Activated CD8-positive, alpha-beta T cell treated with anti-CD3 and anti-CD28 coated beads, Interleukin-2, amount 10 ng/mL, durations not matched to agents 7 days and 5 days (primary cell): ENCODE data around the gene SUN3. TPM values are rescaled to one million over a fixed set of nuclear protein-coding genes. Genes with fewer than 3 reads are reported as not detected.

Source experiments
- ATAC-seq: fragments of 150-1000 bp; cut with Tn5 transposase; one replicate; pipeline ENCODE4 v1.10.0; 2021; ENCODE audit warnings: moderate library complexity
- CTCF ChIA-PET: fragments of 350-600 bp; sonication (Branson Sonifier 250); formaldehyde crosslinking; loops from one replicate; lab custom pipeline; 2021; ENCODE audit warnings: antibody characterized with exemption; lab: Charles Lee
- POLR2A ChIA-PET: fragments of 350-600 bp; sonication (Branson Sonifier 250); formaldehyde crosslinking; loops from one replicate; lab custom pipeline; 2021; ENCODE audit warnings: antibody characterized with exemption; lab: Charles Lee
- DNase-seq: peaks from one replicate; pipeline ENCODE4 v3.0.0-alpha.2; 2020
- H3K27ac Mint-ChIP-seq: one replicate; pipeline ENCODE4 v1.8.0; 2021; ENCODE audit warnings: mild to moderate bottlenecking, mixed read lengths
- H3K27me3 Mint-ChIP-seq: one replicate; pipeline ENCODE4 v1.8.0; 2021; ENCODE audit warnings: low read depth, mixed read lengths
- H3K36me3 Mint-ChIP-seq: one replicate; pipeline ENCODE4 v1.8.0; 2021; ENCODE audit warnings: low read depth, mixed read lengths
- H3K4me1 Mint-ChIP-seq: one replicate; pipeline ENCODE4 v1.8.0; 2021; ENCODE audit warnings: low read depth, mixed read lengths
- H3K4me3 Mint-ChIP-seq: one replicate; pipeline ENCODE4 v1.8.0; 2021; ENCODE audit warnings: mild to moderate bottlenecking, mixed read lengths
- H3K9me3 Mint-ChIP-seq: one replicate; pipeline ENCODE4 v1.8.0; 2022; ENCODE audit warnings: mixed read lengths; ENCODE audit not compliant: insufficient read depth
- total RNA-seq, 2 experiments: library from RNA; stranded (reverse); gene quantifications; one replicate each; pipeline ENCODE4 v1.2.3, GENCODE V29; 2021

The SUN3 gene
- total RNA-seq, 2 experiments from 2014 or later = 0.97 TPM; not detected in 1

DNA sequence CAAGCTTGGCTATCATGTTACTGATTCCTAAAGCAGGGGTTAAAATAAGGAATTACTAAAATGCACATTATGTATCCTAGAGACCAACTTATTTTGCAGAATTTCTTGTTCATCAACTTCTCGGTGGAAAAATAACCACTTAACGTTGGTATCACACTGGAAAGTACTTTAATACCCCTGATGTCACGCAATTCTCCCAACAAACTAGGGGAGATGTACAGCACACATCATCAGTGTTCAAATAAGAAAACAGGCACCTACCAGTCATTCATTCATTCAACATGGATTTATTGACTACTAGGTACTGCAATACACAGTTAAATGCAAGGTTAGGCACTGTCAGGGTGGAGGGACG, 50.1 kb downstream of the SUN3 start:
- ATAC-seq = no peak
- ChIA-PET POLR2A (interaction anchor here (0.6 to 1.9 kb wide), 5 partner anchors 13 to 118 kb away, joined by 3 to 8 read pairs (median 3); partner anchors contain the start of gene UPP1), CTCF (interaction anchor here (1.3 to 2.7 kb wide), 5 partner anchors 10 to 132 kb away, joined by 7 to 17 read pairs (median 13); no protein-coding TSS in a partner anchor)
- Mint-ChIP-seq H3K27ac (peak overlapping the region; percentile 98), H3K36me3 (peaks cover 43% of the 10 kb centered on the region), H3K27me3 (no peaks in the 10 kb centered on the region), H3K9me3 (no peaks in the 10 kb centered on the region), H3K4me1 (peaks cover 28% of the 10 kb centered on the region), H3K4me3 (peak overlapping the region; percentile 87)
- DNase-seq = no peak

DNA sequence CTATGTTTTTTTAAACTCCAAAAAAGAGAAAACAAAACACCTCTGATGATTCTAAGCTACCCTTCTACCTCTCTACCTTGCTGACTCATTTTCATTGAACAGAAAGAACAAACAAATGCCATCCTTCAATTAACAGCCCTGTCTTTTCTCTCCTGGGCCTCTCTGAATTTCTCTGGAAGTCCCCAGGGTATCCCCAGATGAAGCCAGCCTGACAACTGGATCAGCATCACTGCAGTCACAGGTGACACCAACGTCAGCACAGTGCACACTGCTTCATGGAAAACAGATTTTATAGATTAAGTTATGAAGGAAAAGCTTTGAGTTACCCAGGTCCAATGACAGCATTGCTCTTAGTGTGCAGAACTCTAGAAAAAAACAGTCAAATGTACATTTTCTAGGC, 55.2 kb downstream of the SUN3 start:
- H3K9me3 Mint-ChIP-seq = no peaks in the 10 kb centered on the region
- H3K27ac Mint-ChIP-seq = no peak overlapping the region
- POLR2A ChIA-PET = interaction anchor here (0.6 kb wide), 1 partner anchor 212 kb away, joined by 3 read pairs; no protein-coding TSS in a partner anchor
- DNase-seq (no peak), ATAC-seq (no peak)
- H3K4me1 Mint-ChIP-seq = peaks cover 33% of the 10 kb centered on the region
- CTCF ChIA-PET = interaction anchor here (1.6 to 3.1 kb wide), 3 partner anchors 14 to 137 kb away, joined by 7 to 15 read pairs (median 14); no protein-coding TSS in a partner anchor
- H3K27me3 Mint-ChIP-seq = no peaks in the 10 kb centered on the region
- H3K4me3 Mint-ChIP-seq = no peak overlapping the region
- H3K36me3 Mint-ChIP-seq = peaks cover 67% of the 10 kb centered on the region

DNA sequence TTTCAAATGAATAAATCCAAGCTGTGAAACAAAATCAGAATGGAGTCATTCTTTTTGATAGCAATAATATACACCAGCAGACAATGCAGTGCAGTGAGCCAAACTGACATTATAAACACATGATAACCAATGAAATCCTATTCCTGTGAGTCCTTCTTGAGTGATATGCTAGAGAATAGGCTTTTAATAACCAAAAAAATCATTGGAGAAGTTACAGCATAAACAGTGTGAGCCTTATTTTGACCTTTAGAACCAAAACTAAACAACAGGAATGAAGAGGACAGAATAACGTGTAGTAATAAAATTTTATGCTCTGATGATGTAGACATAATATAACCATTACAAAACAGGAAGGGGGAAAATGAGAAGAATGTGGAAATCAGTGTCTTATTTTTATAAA, 58.1 kb downstream of the SUN3 start:
- no peak for ATAC-seq
- CTCF ChIA-PET = interaction anchor here (1.2 kb wide), 1 partner anchor 140 kb away, joined by 5 read pairs; no protein-coding TSS in a partner anchor
- H3K4me3 Mint-ChIP-seq = no peak overlapping the region
- no peaks in the 10 kb centered on the region for H3K27me3 Mint-ChIP-seq
- H3K9me3 Mint-ChIP-seq = no peaks in the 10 kb centered on the region
- DNase-seq = no peak
- H3K36me3 Mint-ChIP-seq = peaks cover 63% of the 10 kb centered on the region
- H3K27ac Mint-ChIP-seq = no peak overlapping the region
- POLR2A ChIA-PET = no interaction called here
- H3K4me1 Mint-ChIP-seq = peaks cover 19% of the 10 kb centered on the region

DNA sequence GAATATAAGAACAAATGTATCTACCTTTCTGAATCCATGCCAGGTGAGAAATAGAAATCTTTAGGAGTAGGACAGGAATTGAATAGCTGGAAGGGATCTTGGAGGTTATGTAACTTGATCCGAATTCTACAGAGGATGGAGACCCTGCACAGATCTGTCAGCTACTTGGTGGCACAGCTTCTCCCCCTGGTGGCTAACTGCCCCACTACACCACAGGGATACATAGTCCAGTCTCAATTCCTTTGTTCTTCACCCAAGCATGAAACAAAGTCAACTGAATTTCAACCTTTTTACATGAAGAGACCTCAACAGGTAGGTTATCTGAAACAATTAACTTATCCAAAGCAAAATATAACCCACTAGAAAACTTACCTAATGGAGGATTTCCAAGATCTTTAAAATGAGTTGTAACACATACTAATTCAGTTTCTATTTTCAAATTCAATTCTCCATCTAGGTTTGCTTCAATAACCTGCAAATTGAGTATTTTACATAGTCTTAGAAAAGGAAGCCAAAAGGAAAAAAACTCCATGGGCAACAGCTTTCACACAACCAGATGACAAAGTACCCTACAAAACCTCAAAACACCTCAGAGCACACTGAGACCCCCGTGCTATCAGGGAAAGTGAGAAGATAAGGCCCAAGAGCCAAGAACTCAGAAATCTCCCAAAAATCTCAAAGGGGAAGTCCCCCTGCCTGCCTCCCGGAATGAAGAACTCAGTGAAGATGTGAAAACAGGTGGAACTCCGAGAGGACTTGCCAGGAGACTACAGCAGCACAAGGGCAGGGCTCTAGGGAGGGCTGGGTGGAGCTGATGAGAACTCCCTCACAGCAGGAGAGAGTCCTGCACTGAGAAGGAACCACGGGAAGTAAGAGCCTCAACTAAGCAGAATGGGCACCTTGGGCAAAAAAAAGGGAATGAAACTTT, 59.8 kb downstream of the SUN3 start:
- H3K4me1 Mint-ChIP-seq = peaks cover 24% of the 10 kb centered on the region
- POLR2A ChIA-PET = no interaction called here

DNA sequence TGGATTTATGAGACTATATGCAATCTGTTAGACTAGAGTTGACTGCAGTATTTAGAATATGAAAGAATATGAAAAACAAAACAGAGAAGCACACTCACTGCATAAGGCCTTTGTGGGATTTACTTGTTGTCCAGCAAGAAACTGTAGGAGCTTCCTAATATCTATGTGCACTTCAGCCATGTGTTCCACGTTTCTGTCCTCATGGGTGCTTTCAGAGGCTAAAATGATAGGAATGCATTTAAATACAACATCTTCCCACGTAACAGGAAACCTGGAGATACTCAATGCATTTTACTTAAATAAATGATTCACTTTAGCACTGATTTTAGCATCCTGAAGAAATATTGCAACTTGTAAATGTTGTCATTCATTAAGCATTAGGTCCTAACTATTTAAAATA, 61.2 kb downstream of the SUN3 start:
- Mint-ChIP-seq H3K9me3 (no peaks in the 10 kb centered on the region), H3K27me3 (no peaks in the 10 kb centered on the region), H3K4me3 (no peak overlapping the region), H3K27ac (no peak overlapping the region), H3K36me3 (peaks cover 62% of the 10 kb centered on the region), H3K4me1 (peaks cover 24% of the 10 kb centered on the region)
- ChIA-PET CTCF (interaction anchor here (1.8 to 2.0 kb wide), 2 partner anchors 22 to 143 kb away, joined by 8 to 9 read pairs; no protein-coding TSS in a partner anchor), POLR2A (no interaction called here)
- DNase-seq = no peak
- ATAC-seq = no peak

More for the DNA sequence above, 59.8 kb downstream of the SUN3 start:
- no peak overlapping the region for H3K27ac Mint-ChIP-seq
- CTCF ChIA-PET = interaction anchor here (0.6 to 2.2 kb wide), 14 partner anchors 8 to 141 kb away, joined by 3 to 34 read pairs (median 4); no protein-coding TSS in a partner anchor
- peak; percentile 75 for ATAC-seq
- no peaks in the 10 kb centered on the region for H3K27me3 Mint-ChIP-seq
- peaks cover 62% of the 10 kb centered on the region for H3K36me3 Mint-ChIP-seq
- no peaks in the 10 kb centered on the region for H3K9me3 Mint-ChIP-seq
- no peak overlapping the region for H3K4me3 Mint-ChIP-seq
- DNase-seq = peak; percentile 67

DNA sequence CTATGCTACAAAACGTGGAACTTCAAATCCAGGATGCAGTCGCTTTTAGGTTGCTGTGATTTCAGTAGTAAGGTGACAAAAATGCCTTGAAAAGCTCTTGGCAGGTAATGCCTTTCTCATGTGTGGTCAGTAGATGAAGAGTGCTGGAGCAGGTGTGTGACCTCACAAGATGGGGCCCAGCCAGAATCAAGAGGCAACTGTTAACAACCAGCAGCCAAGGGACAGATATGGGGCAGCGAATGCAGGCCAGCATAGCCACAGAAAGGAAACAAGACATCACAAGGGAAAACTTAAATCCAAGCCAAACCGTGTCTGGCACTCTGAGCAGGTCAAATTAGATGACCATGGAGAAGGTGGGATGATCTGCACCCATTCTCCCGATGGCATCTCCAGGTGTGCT, 61.8 kb downstream of the SUN3 start:
- ATAC-seq = no peak
- ChIA-PET CTCF (interaction anchor here (1.8 to 2.0 kb wide), 2 partner anchors 22 to 143 kb away, joined by 8 to 9 read pairs; no protein-coding TSS in a partner anchor), POLR2A (no interaction called here)
- Mint-ChIP-seq H3K4me1 (peaks cover 24% of the 10 kb centered on the region), H3K4me3 (no peak overlapping the region), H3K9me3 (no peaks in the 10 kb centered on the region), H3K36me3 (peaks cover 65% of the 10 kb centered on the region), H3K27me3 (no peaks in the 10 kb centered on the region), H3K27ac (peak overlapping the region; percentile 7)
- DNase-seq = no peak

DNA sequence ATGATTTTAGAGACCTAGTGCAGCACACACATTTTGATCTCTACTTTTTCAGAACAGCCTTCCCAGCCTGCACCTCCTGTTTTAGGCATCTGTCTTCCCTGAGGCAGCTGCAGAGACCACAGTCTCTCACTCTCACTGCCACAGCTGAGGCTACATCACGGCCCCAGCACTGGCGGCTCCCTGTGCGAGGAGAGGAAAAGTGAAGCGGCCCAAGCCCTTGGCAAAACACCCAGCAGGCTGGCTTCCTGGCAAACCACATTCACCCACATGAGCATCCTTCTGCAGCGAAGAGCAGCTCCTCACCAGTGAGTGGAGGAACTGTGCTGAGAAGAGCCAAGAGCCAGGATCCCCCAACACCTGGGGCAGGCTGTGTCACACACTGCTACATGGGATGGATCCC, 63.5 kb downstream of the SUN3 start:
- H3K4me1 Mint-ChIP-seq = peaks cover 15% of the 10 kb centered on the region
- DNase-seq (no peak), ATAC-seq (no peak)
- H3K4me3 Mint-ChIP-seq = no peak overlapping the region
- ChIA-PET CTCF (interaction anchor here (0.5 to 1.1 kb wide), 2 partner anchors 21 to 74 kb away, joined by 3 to 4 read pairs; no protein-coding TSS in a partner anchor), POLR2A (interaction anchor here (0.8 kb wide), 1 partner anchor 13 kb away, joined by 3 read pairs; no protein-coding TSS in a partner anchor)
- peaks cover 76% of the 10 kb centered on the region for H3K36me3 Mint-ChIP-seq
- H3K9me3 Mint-ChIP-seq = no peaks in the 10 kb centered on the region
- no peaks in the 10 kb centered on the region for H3K27me3 Mint-ChIP-seq
- no peak overlapping the region for H3K27ac Mint-ChIP-seq

DNA sequence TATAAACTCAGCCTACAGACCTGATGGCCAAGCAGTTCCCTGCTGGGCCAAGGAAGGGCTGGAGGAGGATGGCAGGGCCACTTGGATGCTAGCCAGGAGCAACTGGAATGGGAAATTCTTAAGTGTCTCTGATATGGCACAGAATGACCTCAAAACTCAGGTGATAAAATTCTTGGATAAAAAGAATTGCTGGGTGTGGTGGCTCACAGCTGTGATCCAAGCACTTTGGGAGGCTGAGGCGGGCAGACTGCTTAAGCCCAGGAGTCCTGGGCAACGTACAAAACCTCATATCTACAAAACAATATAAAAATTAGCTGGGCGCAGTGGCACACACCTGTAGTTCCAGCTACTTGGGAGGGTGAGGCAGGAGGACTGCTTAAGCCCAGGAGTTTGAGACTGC, 66.6 kb downstream of the SUN3 start:
- Mint-ChIP-seq H3K4me3 (no peak overlapping the region), H3K36me3 (peaks cover 67% of the 10 kb centered on the region), H3K4me1 (peaks cover 9% of the 10 kb centered on the region), H3K27ac (no peak overlapping the region), H3K27me3 (no peaks in the 10 kb centered on the region), H3K9me3 (no peaks in the 10 kb centered on the region)
- ATAC-seq (no peak), DNase-seq (no peak)
- ChIA-PET CTCF (interaction anchor here (1.2 to 1.8 kb wide), 2 partner anchors 18 to 148 kb away, joined by 3 to 6 read pairs; no protein-coding TSS in a partner anchor), POLR2A (no interaction called here)

DNA sequence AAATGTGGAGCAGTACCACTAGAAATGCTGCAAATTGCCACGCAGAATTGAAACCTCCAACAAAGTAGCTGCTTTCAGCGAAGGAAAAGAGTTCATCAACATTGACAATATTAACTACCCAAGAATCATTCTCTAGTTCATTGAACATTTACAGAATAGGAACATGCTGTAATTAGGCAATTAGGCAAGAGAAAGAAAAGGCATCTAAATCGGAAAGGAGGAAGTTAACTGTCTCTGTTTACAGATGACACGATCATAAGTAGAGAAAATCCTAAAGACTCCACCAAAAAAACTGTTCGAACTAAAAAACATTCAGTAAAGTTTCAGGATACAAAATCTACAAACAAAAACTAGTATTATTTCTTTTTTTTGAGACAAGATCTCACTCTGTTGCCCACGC, 71.8 kb downstream of the SUN3 start:
- CTCF ChIA-PET = interaction anchor here (0.7 to 1.1 kb wide), 3 partner anchors 12 to 136 kb away, joined by 3 to 5 read pairs (median 5); no protein-coding TSS in a partner anchor

DNA sequence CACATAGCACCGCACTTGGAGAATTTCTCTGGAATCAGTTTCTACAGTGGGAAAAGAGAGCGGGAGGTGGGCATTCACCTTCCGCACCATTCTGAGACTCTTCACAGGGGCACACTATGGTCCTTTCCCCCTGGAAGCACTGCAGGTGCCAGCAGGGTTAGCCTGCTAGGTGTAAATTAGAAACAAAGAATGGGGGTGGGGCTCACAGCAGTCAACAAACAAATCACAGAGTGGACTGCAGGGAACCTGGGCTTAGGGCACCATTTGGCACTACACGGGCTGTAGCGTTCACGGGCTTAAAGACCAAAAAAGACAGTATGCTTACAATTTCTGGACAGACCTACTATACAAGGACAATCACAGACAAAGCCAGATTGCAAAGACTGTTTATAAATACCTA, 72.7 kb downstream of the SUN3 start:
- Mint-ChIP-seq H3K4me3 (no peak overlapping the region), H3K9me3 (no peaks in the 10 kb centered on the region), H3K27ac (no peak overlapping the region), H3K36me3 (peaks cover 17% of the 10 kb centered on the region), H3K27me3 (no peaks in the 10 kb centered on the region), H3K4me1 (no peaks in the 10 kb centered on the region)
- POLR2A ChIA-PET = no interaction called here
- DNase-seq (no peak), ATAC-seq (no peak)
- CTCF ChIA-PET = interaction anchor here (1.1 kb wide), 1 partner anchor 13 kb away, joined by 5 read pairs; no protein-coding TSS in a partner anchor

More for the DNA sequence above, 71.8 kb downstream of the SUN3 start:
- Mint-ChIP-seq H3K36me3 (peaks cover 26% of the 10 kb centered on the region), H3K4me1 (no peaks in the 10 kb centered on the region), H3K4me3 (no peak overlapping the region), H3K27ac (no peak overlapping the region), H3K9me3 (no peaks in the 10 kb centered on the region), H3K27me3 (no peaks in the 10 kb centered on the region)
- POLR2A ChIA-PET = no interaction called here
- ATAC-seq = no peak
- DNase-seq = no peak

DNA sequence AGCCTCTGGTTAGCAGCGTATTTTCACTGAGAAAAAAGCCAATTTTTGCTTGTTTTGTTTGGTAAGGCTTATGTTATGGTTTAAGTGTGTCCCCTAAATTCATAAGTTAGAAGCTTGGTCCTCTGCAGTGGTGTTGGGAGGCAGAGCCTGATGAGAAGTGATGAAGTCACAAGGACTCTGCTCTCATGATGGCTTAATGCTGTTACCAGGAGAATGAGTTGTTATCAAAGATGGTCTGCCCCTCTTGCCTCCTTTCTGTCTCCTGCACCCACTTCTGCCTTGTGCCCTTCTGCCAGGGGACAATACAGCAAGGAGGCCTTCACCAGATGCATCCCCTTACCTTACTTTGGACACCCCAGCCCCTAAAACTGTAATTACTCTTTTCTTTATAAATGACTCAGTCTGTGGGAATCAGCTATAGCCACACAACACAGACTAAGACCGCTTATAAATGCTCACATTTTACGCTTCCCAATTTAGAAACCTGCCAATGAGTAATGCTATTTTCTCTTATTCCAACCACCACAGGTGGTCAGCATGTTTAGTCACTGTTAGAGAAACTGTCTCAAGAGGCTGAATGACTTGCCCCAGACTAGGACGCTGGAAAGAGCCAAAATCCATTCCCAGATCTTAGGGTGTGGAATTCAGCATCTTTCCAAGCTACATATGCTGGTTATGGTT, 74.5 kb downstream of the SUN3 start:
- Mint-ChIP-seq H3K27me3 (no peaks in the 10 kb centered on the region), H3K4me1 (no peaks in the 10 kb centered on the region), H3K27ac (no peak overlapping the region), H3K9me3 (no peaks in the 10 kb centered on the region), H3K4me3 (no peak overlapping the region), H3K36me3 (peaks cover 10% of the 10 kb centered on the region)
- ChIA-PET POLR2A (no interaction called here), CTCF (no interaction called here)
- no peak for DNase-seq
- no peak for ATAC-seq
